Uterus (tissue), 2 donors: ENCODE measurements around the gene CSF1.

Experiments
- CTCF ChIP-seq, 4 experiments: fragments of 200-600 bp in 2 of 4; fragments of 450-650 bp in 2 of 4; sonication (generic) in 2 of 4; IDR thresholded peaks; one replicate each; pipeline ENCODE4 v1.5.1; 2016 to 2019; ENCODE audit warnings: antibody characterized with exemption in 4 of 4, mild to moderate bottlenecking in 2 of 4, moderate library complexity in 1 of 4
- POLR2A ChIP-seq, 2 donors: fragments of 450-650 bp; IDR thresholded peaks; one replicate each; pipeline ENCODE4 v1.6.1; 2016; ENCODE audit warnings: antibody characterized with exemption in 2 of 2, mild to moderate bottlenecking in 1 of 2, moderate library complexity in 1 of 2

- TF ChIP-seq POLR2A (IDR thresholded peaks at IDR 0.05) (no peak), CTCF (IDR thresholded peaks at IDR 0.05) (no peak)
Measured at GRCh38 chr1:109931911-109932636, 21.4 kb downstream of the CSF1 start.
